GM12872 (cell line): Measurements from ENCODE around the gene UBQLN4.

ENCODE experiments used
- CTCF ChIP-seq: IDR thresholded peaks from 3 replicates; pipeline ENCODE4 v1.5.1; 2011; ENCODE audit warnings: low read depth, mild to moderate bottlenecking, low read length, moderate library complexity; ENCODE audit not compliant: insufficient read depth

Gene UBQLN4

GRCh38 chr1:155993595-155993994, 60.0 kb downstream of the UBQLN4 start:
- no peak for TF ChIP-seq CTCF

GRCh38 chr1:155990005-155990739, 63.4 kb downstream of the UBQLN4 start:
- TF ChIP-seq CTCF, result no peak

- TF ChIP-seq CTCF, result peak; percentile 99
Measured at GRCh38 chr1:155989242-155990004, 64.2 kb downstream of the UBQLN4 start.
